NB4 (cell line): Measurements from ENCODE around the gene SERPINA3.

Experiments
- CTCF ChIP-seq: IDR thresholded peaks from one replicate; pipeline ENCODE4 v1.5.1; 2012; ENCODE audit warnings: low read depth, low read length
- MYC ChIP-seq: IDR thresholded peaks from 2 replicates; pipeline ENCODE4 v1.6.1; 2011; ENCODE audit warnings: low read depth, low read length
- POLR2A ChIP-seq: IDR thresholded peaks from 2 replicates; pipeline ENCODE4 v1.6.1; 2011; ENCODE audit warnings: mild to moderate bottlenecking; ENCODE audit not compliant: insufficient read length; ENCODE audit errors: extremely low read depth

- TF ChIP-seq CTCF (no peak), POLR2A (no peak), MYC (no peak)
These were observed 23.0 kb downstream of the SERPINA3 start for GRCh38 chr14:94635154-94635553.
